Nephron progenitor cell (in vitro differentiated cells): Measurements from ENCODE around the gene ITGB8.

Experiments used
- DNase-seq: peaks from one replicate; pipeline ENCODE4 v3.0.0; 2021
- H3K27ac Mint-ChIP-seq: 2 replicates; pipeline ENCODE4 v1.8.0; 2021; ENCODE audit warnings: mild to moderate bottlenecking, moderate library complexity, mixed read lengths
- H3K27me3 Mint-ChIP-seq: 2 replicates; pipeline ENCODE4 v1.8.0; 2021; ENCODE audit warnings: mild to moderate bottlenecking, low read depth, mixed read lengths; ENCODE audit not compliant: poor library complexity
- H3K36me3 Mint-ChIP-seq: 2 replicates; pipeline ENCODE4 v1.8.0; 2021; ENCODE audit warnings: low read depth, mixed read lengths
- H3K4me1 Mint-ChIP-seq: 2 replicates; pipeline ENCODE4 v1.8.0; 2021; ENCODE audit warnings: mixed read lengths
- H3K4me3 Mint-ChIP-seq: 2 replicates; pipeline ENCODE4 v1.8.0; 2021; ENCODE audit warnings: mild to moderate bottlenecking, moderate library complexity, mixed read lengths
- H3K9me3 Mint-ChIP-seq: 2 replicates; pipeline ENCODE4 v1.8.0; 2021; ENCODE audit warnings: mild to moderate bottlenecking, moderate library complexity, mixed read lengths
- CTCF ChIP-seq: fragments of 200-600 bp; sonication (generic); IDR thresholded peaks from 2 replicates; pipeline ENCODE4 v1.5.0; 2021; ENCODE audit warnings: antibody characterized with exemption

Gene ITGB8

DNA sequence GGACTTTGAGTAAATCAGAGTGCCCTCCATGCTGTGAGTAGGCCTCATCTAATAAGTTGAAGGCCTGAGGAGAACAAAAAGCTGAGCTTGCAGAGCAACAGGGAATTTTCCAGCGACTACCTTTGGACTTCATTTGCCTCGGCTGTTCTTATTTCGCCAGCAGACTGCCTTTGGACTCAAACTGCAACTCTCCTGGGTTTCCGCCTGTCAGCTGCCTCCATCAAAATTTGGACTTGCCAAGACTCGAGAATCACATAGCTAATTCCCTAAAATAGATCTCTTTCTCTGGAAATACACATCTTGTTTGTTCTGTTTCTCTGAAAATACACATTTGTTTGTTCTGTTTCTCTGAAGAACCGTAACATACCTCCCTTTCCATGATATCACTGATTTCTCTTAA, 93.8 kb downstream of the ITGB8 start:
- H3K27me3 Mint-ChIP-seq = no peaks in the 10 kb centered on the region
- H3K9me3 Mint-ChIP-seq = no peaks in the 10 kb centered on the region
- no peak for DNase-seq
- H3K36me3 Mint-ChIP-seq = no peaks in the 10 kb centered on the region
- no peak overlapping the region for H3K4me3 Mint-ChIP-seq
- H3K4me1 Mint-ChIP-seq = no peaks in the 10 kb centered on the region
- H3K27ac Mint-ChIP-seq = no peak overlapping the region
- no peak for TF ChIP-seq CTCF

- TF ChIP-seq CTCF = no peak
- no peaks in the 10 kb centered on the region for H3K4me1 Mint-ChIP-seq
- no peaks in the 10 kb centered on the region for H3K9me3 Mint-ChIP-seq
- H3K27ac Mint-ChIP-seq = no peak overlapping the region
- DNase-seq = no peak
- H3K27me3 Mint-ChIP-seq = no peaks in the 10 kb centered on the region
- H3K36me3 Mint-ChIP-seq = no peaks in the 10 kb centered on the region
- no peak overlapping the region for H3K4me3 Mint-ChIP-seq
These were observed 100.0 kb downstream of the ITGB8 start for GRCh38 chr7:20430664-20431063.

GRCh38 chr7:20431146-20431545, 100.4 kb downstream of the ITGB8 start:
- no peak overlapping the region for H3K27ac Mint-ChIP-seq
- H3K36me3 Mint-ChIP-seq = no peaks in the 10 kb centered on the region
- H3K4me3 Mint-ChIP-seq = no peak overlapping the region
- DNase-seq = no peak
- no peak for TF ChIP-seq CTCF
- no peaks in the 10 kb centered on the region for H3K9me3 Mint-ChIP-seq
- H3K27me3 Mint-ChIP-seq = no peaks in the 10 kb centered on the region
- no peaks in the 10 kb centered on the region for H3K4me1 Mint-ChIP-seq

DNA sequence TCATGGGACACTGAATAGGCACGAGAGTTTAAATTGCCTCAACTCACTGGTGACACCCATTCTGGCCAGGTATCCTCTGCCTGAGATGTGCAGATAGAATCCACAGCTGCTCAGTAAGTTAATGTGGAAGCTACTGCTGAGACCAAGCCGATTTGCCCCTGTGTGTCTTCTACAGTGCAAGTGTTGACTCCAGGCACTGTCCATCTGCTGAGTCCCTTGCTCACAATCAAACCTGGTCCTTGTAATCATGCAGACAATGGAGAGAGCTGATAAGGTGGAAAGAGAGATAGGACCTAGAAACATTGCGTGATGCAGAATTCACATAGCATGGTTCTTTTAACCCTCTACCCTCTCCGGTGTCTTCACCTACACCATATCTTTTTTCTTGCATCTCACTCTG, 101.4 kb downstream of the ITGB8 start:
- Mint-ChIP-seq H3K4me3 (no peak overlapping the region), H3K9me3 (no peaks in the 10 kb centered on the region), H3K27me3 (no peaks in the 10 kb centered on the region), H3K27ac (no peak overlapping the region), H3K4me1 (no peaks in the 10 kb centered on the region), H3K36me3 (no peaks in the 10 kb centered on the region)
- no peak for DNase-seq
- TF ChIP-seq CTCF = no peak

DNA sequence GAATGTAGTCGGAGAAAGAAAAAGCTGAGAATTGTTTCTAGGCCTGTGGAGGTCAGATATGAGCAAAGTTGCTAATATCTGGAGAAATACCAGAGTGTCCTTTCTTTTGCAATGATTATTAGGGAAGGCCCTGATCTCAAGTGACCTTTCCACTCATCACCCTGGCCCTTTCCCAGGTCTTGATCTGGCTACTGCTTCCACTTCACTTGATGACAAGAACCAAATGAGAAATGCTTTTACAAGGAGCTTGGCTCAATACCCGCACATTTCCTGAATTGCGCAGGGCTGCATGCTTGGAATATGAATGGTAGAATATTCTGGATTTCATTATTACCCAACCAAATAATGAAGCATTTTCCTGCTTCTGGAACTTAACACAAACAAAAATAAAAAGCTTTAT, 104.6 kb downstream of the ITGB8 start:
- Mint-ChIP-seq H3K4me3 (no peak overlapping the region), H3K27me3 (no peaks in the 10 kb centered on the region), H3K9me3 (no peaks in the 10 kb centered on the region), H3K36me3 (no peaks in the 10 kb centered on the region), H3K4me1 (no peaks in the 10 kb centered on the region), H3K27ac (no peak overlapping the region)
- no peak for TF ChIP-seq CTCF
- no peak for DNase-seq

DNA sequence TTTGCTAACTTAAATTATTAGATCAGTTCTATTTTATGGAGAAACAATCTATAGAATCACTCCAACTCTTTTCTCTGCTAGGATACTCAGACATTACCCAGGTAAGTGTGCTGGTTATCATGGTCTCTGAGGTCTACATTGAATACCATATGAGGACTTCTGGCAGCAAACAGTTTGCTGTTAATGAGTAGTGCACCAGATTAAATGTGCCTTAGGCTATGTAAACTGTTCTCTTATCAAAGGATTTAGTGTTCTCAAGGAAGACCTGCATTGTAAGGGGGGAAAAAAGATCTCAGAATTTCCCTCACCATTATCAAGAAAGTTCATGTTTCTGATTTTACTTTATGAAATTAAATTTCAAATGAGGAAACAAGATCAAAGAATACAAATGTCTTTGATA, 107.5 kb downstream of the ITGB8 start:
- Mint-ChIP-seq H3K4me1 (no peaks in the 10 kb centered on the region), H3K36me3 (no peaks in the 10 kb centered on the region), H3K27ac (no peak overlapping the region), H3K4me3 (no peak overlapping the region), H3K9me3 (no peaks in the 10 kb centered on the region), H3K27me3 (no peaks in the 10 kb centered on the region)
- DNase-seq = no peak
- TF ChIP-seq CTCF = no peak
